Prostate gland (tissue), 2 donors: ENCODE data around the gene SLC39A11. TPM values are rescaled to one million over a fixed set of nuclear protein-coding genes. Genes with fewer than 3 reads are reported as not detected.
"Not testable (repeated sequence)": the region's sequence is repeated elsewhere in the genome, so short reads cannot be mapped to it uniquely, and the experiment has no call there.

Source experiments
- DNase-seq: peaks from one replicate; pipeline ENCODE4 v3.0.0-alpha.2; 2019; ENCODE audit warnings: low spot score
- H3K27ac ChIP-seq, 2 donors: fragments of 200-600 bp; sonication (generic); 2 replicates each; pipeline ENCODE4 v1.5.1; 2017 to 2019
- H3K27me3 ChIP-seq: fragments of 200-600 bp; sonication (generic); replicated peaks from 2 replicates; pipeline ENCODE4 v1.5.1; 2019; ENCODE audit not compliant: insufficient read depth
- H3K36me3 ChIP-seq, 2 donors: fragments of 200-600 bp; sonication (generic); 1 replicate in 1 of 2; 2 replicates in 1 of 2; pipeline versions ENCODE4 v1.5.1 to v1.8.1; 2017 to 2019
- H3K4me1 ChIP-seq: fragments of 200-600 bp; sonication (generic); replicated peaks from 2 replicates; pipeline ENCODE4 v1.5.1; 2019
- H3K4me3 ChIP-seq, 2 donors: fragments of 200-600 bp; sonication (generic); 2 replicates each; pipeline ENCODE4 v1.5.1; 2017 to 2019
- H3K9me3 ChIP-seq: fragments of 200-600 bp; sonication (generic); 2 replicates; pipeline ENCODE4 v1.5.1; 2017
- POLR2A ChIP-seq: fragments of 450-650 bp; IDR thresholded peaks from one replicate; pipeline ENCODE4 v1.6.1; 2016; ENCODE audit warnings: antibody characterized with exemption, mild to moderate bottlenecking
- POLR2AphosphoS5 ChIP-seq: sonication (generic); formaldehyde crosslinking; IDR thresholded peaks from one replicate; pipeline ENCODE4 v1.6.1; 2017; ENCODE audit warnings: antibody characterized with exemption
- WGBS: methylation state at CpG from one replicate; pipeline ENCODE4 v1.1.5; 2018; 5-methylcytosine and 5-hydroxymethylcytosine counted together
- intact Hi-C: fragments of 100-400 bp; cut with DNase I; formaldehyde crosslinking; loops from one replicate; pipeline ENCODE4 v1.14.2; 2022
- total RNA-seq, 2 donors: library from RNA; depleted of rRNA; stranded (reverse); fragments of >200 nt; gene quantifications; one replicate each; pipeline ENCODE4 v1.1.0, GENCODE V29; 2016
- TF ChIP-seq, protein P1 (sequence below), 4 experiments: fragments of 200-600 bp in 2 of 4; fragments of 450-650 bp in 2 of 4; sonication (generic) in 2 of 4; IDR thresholded peaks; 1 replicate in 3 of 4; 2 replicates in 1 of 4; pipeline ENCODE4 v1.5.1; 2016 to 2019; ENCODE audit warnings: antibody characterized with exemption in 4 of 4, mild to moderate bottlenecking in 2 of 4, moderate library complexity in 2 of 4

The SLC39A11 gene
- total RNA-seq, 2 donors from 2014 or later = 15.1 to 29.7 TPM

DNA sequence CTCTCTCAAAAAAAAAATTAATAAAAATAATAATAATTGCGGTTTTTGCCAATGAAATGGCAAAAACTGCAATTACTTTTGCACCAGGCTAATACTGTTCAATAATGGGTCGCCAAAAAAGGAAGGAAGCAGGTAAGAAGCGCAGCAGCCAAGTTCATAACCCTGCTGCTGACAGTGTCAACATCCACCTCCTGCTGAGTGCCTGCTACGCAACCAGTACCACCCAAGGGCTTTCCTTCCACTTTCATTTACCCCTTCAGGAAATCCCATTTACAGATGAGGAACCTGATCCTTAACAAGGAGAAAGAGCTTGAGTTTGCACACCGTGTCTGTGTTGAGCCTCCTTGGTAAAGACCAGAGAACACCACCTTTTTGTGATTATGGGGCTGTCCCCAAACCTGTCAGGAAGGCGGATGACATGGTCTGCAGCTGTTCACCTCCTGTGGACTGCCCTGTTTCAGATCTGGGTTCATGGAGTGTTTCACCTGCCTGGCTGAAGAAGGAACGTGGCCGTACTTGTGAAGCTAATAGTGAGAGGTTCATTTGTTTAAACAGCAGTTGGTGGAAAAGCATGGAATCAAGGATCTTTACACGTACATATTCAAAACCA lies 378.0 kb downstream of the SLC39A11 start:
- no peaks in the 10 kb centered on the region for H3K36me3 ChIP-seq
- no peak for DNase-seq
- no peak overlapping the region for H3K4me3 ChIP-seq
- H3K27me3 ChIP-seq = no peaks in the 10 kb centered on the region
- no peaks in the 10 kb centered on the region for H3K4me1 ChIP-seq
- TF ChIP-seq POLR2AphosphoS5 (no peak), POLR2A (no peak)
- TF ChIP-seq, protein P1, sequence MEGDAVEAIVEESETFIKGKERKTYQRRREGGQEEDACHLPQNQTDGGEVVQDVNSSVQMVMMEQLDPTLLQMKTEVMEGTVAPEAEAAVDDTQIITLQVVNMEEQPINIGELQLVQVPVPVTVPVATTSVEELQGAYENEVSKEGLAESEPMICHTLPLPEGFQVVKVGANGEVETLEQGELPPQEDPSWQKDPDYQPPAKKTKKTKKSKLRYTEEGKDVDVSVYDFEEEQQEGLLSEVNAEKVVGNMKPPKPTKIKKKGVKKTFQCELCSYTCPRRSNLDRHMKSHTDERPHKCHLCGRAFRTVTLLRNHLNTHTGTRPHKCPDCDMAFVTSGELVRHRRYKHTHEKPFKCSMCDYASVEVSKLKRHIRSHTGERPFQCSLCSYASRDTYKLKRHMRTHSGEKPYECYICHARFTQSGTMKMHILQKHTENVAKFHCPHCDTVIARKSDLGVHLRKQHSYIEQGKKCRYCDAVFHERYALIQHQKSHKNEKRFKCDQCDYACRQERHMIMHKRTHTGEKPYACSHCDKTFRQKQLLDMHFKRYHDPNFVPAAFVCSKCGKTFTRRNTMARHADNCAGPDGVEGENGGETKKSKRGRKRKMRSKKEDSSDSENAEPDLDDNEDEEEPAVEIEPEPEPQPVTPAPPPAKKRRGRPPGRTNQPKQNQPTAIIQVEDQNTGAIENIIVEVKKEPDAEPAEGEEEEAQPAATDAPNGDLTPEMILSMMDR (IDR thresholded peaks at IDR 0.05) = no peak
- 86% methylated on average over 9 of the region's 9 CpGs for WGBS
- H3K27ac ChIP-seq = no peak overlapping the region
- intact Hi-C loops = no loop called here
- H3K9me3 ChIP-seq = no peaks in the 10 kb centered on the region

- H3K9me3 ChIP-seq = no peaks in the 10 kb centered on the region
- no peaks in the 10 kb centered on the region for H3K27me3 ChIP-seq
- no peaks in the 10 kb centered on the region for H3K36me3 ChIP-seq
- intact Hi-C loops = no loop called here
- H3K27ac ChIP-seq = no peak overlapping the region
- WGBS = 95% methylated on average over 7 of the region's 7 CpGs
- TF ChIP-seq POLR2A = no peak
- TF ChIP-seq, protein P1 (IDR thresholded peaks at IDR 0.05) = no peak
- TF ChIP-seq POLR2AphosphoS5 = no peak
- H3K4me1 ChIP-seq = no peaks in the 10 kb centered on the region
- no peak overlapping the region for H3K4me3 ChIP-seq
- DNase-seq = no peak
Measured at GRCh38 chr17:72713701-72714100, 378.8 kb downstream of the SLC39A11 start.

- Histone ChIP-seq H3K36me3 (no peaks in the 10 kb centered on the region), H3K4me1 (no peaks in the 10 kb centered on the region), H3K27ac (no peak overlapping the region), H3K9me3 (no peaks in the 10 kb centered on the region), H3K4me3 (no peak overlapping the region), H3K27me3 (no peaks in the 10 kb centered on the region)
- WGBS = 94% methylated on average over 3 of the region's 3 CpGs
- no peak for DNase-seq
- TF ChIP-seq POLR2AphosphoS5 (no peak), POLR2A (no peak)
- TF ChIP-seq, protein P1 (IDR thresholded peaks at IDR 0.05) = no peak
- intact Hi-C loops = no loop called here
Measured at GRCh38 chr17:72711521-72712310, 380.8 kb downstream of the SLC39A11 start.

DNA sequence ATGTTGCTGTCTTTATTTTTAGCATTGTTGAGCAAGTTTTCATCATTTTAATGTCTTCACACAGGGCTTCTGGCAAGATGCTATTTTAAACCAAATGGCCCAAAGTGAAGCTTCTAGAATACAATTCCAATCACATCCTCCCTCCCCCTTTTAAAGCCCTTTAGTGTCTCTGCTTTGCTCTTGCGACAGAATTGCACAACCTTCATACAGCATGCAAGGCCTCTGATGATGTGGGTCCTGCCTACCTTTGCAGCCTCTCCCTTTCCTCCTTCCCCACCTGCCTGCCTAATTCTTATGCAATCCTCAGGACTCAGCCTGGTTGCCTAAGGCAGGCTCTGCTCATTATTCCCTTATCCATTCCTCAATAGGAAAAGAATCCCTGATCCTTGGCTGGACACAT lies 381.7 kb downstream of the SLC39A11 start:
- WGBS = 83% methylated on average over 1 of the region's 1 CpG
- no peak overlapping the region for H3K4me3 ChIP-seq
- H3K27ac ChIP-seq = no peak overlapping the region
- H3K27me3 ChIP-seq = no peaks in the 10 kb centered on the region
- no peaks in the 10 kb centered on the region for H3K36me3 ChIP-seq
- H3K4me1 ChIP-seq = no peaks in the 10 kb centered on the region
- no peaks in the 10 kb centered on the region for H3K9me3 ChIP-seq
- no peak for DNase-seq
- intact Hi-C loops = no loop called here
- no peak for TF ChIP-seq POLR2AphosphoS5
- no peak for TF ChIP-seq POLR2A
- TF ChIP-seq, protein P1 (IDR thresholded peaks at IDR 0.05) = no peak

DNA sequence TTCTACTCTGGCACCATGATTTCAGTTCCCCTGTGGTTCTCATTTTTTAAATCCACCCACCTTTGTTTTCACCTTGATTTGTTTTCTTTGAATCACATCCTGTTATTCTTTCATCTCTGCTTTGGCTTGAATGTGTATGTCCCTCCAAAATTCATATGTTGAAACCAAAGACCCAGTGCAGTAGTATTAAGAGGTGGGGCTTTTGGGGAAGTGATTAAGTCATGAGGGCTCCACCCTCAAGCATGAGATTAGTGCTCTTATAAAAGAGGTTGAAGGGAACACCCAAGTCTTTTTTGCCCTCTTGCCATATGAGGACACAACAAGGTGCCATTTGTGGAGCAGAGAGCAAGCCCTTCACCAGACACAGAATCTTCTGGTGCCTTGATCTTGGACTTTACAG lies 382.3 kb downstream of the SLC39A11 start:
- Histone ChIP-seq H3K4me3 (no peak overlapping the region), H3K36me3 (no peaks in the 10 kb centered on the region), H3K4me1 (no peaks in the 10 kb centered on the region), H3K27ac (no peak overlapping the region), H3K27me3 (no peaks in the 10 kb centered on the region), H3K9me3 (no peaks in the 10 kb centered on the region)
- DNase-seq = no peak
- TF ChIP-seq POLR2A = no peak
- TF ChIP-seq, protein P1 (IDR thresholded peaks at IDR 0.05) = no peak
- no peak for TF ChIP-seq POLR2AphosphoS5
- intact Hi-C loops = no loop called here

- WGBS = 97% methylated on average over 9 of the region's 9 CpGs
- intact Hi-C loops = not testable (repeated sequence)
Measured at GRCh38 chr17:72708682-72709081, 383.8 kb downstream of the SLC39A11 start.

More at GRCh38 chr17:72708682-72709081, 383.8 kb downstream of the SLC39A11 start:
- H3K36me3 ChIP-seq, DNase-seq, H3K4me3 ChIP-seq, H3K9me3 ChIP-seq, H3K4me1 ChIP-seq, H3K27ac ChIP-seq, H3K27me3 ChIP-seq: not testable (repeated sequence)
